Measurements from ENCODE around the gene AP1S1. TPM values are rescaled to one million over a fixed set of nuclear protein-coding genes. Genes with fewer than 3 reads are reported as not detected.
A peak's percentile ranks its signal among the peaks of the same experiment; 100 is the strongest.
"Not testable (repeated sequence)": the region's sequence is repeated elsewhere in the genome, so short reads cannot be mapped to it uniquely, and the experiment has no call there.

AP1S1 gene
- polyA plus RNA-seq, 12 donors, result 17.8 to 36.0 (median 20.6) TPM; not detected in 1

DNA sequence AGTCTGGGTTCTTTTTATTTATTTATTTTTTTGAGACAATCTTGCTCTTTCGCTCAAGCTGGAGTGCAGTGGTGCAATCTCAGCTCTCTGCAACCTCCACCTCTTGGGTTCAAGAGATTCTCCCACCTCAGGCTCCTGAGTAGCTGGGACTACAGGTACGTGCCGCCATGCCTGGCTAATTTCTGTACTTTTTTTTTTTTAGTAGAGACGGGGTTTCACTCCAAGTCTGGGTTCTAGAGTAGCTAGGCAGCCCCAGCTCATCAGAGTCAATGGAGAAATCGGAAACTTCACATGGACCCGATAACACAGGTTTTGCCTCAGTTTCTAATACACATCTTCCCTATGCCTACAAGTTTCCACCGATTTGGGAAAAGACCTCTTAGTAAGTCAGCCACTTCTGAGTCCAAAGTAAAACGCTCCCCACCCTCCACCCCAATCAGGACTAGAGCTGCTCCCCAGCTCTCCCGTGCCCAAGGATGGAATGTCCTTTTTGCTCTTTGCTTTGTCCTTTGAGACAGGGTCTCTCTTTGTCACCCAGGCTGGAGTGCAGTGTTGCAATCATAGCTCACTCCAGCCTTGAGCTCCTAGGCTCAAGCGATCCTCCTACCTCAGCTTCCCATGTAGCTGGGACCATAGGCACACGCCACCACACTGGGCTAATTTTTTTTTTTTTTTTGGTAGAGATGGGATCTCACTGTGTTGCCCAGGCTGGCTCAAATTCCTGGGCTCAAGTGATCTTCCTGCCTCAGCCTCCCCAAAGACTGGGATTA is 31.2 kb upstream of the AP1S1 start:
- DNase-seq, result no peak

DNA sequence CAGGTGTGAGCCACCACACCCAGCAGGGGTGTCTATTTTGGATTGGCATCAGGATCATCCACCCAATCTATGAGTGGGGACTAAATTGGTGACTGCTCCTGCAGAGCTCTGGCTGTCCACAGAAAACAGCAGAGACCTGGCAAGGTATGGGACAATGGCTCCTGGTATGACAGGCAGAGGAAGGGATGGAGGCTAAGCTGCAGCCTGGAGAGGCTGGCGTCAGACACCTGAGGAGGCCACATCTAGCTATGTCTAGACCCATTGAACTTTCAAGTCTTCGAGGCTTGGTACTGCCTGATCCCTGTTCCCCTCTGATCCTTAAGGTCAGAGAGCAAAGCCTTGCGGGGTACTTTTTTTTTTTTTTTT is 30.6 kb upstream of the AP1S1 start:
- DNase-seq, result no peak

DNA sequence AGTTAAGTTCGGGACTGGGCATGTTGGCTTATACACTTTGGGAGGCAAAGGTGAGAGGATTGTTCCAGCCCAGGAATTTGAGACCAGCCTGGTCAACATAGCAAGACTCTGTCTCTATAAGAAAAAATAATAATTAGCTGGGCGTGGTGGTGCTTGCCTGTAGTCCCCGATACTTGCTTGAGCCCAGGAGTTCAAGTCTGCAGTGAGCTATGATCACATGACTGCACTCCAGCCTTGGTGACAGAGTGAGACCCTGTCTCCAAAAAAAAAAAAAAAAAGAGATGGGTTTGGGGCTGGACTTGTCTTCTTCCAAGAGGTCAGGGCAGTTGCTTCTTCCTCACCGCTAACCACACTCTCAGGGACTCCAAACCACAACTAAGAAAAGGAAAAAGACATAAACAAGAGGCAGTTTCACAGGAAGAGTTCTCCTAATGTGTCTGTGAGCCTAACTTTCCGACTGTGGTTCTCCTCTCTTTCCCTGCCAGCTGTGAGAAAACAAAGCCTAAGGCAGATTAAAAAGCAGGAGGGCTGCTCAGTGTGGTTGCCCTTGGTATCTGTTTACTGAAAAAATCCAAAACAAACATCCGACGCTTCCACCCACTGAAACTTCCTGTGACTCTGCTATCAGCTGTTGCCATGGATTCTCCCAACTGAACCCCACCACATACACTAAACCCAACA is 29.8 kb upstream of the AP1S1 start:
- DNase-seq, result no peak

DNA sequence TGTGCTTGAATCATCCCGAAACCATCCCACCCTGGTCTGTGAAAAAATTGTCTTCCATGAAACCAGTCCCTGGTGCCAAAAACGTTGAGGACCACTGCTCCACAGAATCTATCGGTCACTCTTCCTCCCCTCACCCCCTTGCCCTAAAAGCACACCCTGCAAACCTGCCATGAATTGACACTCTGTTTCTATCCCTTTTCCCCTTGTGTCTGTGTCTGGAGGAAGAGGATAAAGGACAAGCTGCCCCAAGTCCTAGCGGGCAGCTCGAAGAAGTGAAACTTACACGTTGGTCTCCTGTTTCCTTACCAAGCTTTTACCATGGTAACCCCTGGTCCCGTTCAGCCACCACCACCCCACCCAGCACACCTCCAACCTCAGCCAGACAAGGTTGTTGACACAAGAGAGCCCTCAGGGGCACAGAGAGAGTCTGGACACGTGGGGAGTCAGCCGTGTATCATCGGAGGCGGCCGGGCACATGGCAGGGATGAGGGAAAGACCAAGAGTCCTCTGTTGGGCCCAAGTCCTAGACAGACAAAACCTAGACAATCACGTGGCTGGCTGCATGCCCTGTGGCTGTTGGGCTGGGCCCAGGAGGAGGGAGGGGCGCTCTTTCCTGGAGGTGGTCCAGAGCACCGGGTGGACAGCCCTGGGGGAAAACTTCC is 28.2 kb upstream of the AP1S1 start:
- no peak for DNase-seq

GRCh38 chr7:101126651-101127459 is 27.4 kb upstream of the AP1S1 start, which contains the start of gene SERPINE1:
SERPINE1 (plus strand) TSS chr7:101127104; CDS start chr7:101128394, 1,290 bp downstream.
- DNase-seq, result peak; percentile 91

DNA sequence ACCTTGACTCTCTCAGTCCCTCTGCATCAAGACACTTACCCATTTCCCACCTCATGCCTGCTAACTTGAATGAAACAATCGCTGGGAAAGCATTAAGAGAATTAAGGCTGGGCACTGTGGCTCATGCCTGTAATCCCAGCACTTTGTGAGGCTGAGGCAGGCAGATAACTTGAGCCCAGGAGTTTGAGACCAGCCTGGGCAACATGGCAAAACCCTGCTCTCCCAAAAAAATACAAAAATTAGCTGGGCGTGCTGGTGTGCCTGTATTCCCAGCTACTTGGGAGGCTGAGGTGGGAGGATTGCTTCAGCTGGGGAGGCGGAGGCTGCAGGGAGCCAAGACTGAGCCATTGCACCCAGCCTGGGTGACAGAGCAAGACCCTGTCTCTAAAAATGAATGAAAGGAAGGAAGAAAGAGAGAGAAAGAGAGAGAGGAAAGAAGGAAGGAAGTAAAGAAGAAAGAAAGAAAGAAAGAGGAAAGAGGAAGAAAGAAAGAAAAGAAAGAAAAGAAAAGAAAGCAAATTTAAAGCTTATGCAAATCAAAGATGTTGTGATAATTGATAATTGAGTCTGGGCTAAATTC is 26.7 kb upstream of the AP1S1 start:
- no peak for DNase-seq

DNA sequence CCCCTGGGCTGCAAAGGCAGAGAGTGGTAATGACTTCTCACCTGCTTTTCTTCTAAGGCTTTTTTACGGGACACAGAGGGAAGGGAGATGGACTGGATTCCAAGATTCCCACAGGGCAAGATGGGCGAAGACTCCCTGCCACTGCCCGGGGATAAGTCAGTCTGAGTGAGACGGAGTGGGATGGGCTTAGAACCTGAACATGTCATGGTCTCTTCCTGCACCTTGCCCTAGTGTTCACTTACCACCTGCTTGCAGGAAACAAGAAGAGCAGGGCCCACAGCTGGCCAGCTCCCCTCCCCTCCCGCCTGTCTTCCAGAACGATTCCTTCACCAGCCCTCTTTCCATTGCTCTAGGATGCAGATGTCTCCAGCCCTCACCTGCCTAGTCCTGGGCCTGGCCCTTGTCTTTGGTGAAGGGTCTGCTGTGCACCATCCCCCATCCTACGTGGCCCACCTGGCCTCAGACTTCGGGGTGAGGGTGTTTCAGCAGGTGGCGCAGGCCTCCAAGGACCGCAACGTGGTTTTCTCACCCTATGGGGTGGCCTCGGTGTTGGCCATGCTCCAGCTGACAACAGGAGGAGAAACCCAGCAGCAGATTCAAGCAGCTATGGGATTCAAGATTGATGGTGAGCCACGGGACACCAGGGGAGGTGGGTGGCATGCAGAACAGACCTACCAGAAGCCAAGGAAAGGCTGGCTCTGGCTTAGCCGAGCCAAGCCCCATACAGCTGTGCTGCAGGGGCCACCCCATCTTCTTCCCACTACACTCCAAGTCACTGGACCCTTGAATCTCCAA is 26.0 kb upstream of the AP1S1 start:
- no peak for DNase-seq

- no peak for DNase-seq
These were observed 24.6 kb upstream of the AP1S1 start for GRCh38 chr7:101129603-101130117.

- not testable (repeated sequence) for DNase-seq
These were observed 21.4 kb upstream of the AP1S1 start for GRCh38 chr7:101132626-101133600.

DNA sequence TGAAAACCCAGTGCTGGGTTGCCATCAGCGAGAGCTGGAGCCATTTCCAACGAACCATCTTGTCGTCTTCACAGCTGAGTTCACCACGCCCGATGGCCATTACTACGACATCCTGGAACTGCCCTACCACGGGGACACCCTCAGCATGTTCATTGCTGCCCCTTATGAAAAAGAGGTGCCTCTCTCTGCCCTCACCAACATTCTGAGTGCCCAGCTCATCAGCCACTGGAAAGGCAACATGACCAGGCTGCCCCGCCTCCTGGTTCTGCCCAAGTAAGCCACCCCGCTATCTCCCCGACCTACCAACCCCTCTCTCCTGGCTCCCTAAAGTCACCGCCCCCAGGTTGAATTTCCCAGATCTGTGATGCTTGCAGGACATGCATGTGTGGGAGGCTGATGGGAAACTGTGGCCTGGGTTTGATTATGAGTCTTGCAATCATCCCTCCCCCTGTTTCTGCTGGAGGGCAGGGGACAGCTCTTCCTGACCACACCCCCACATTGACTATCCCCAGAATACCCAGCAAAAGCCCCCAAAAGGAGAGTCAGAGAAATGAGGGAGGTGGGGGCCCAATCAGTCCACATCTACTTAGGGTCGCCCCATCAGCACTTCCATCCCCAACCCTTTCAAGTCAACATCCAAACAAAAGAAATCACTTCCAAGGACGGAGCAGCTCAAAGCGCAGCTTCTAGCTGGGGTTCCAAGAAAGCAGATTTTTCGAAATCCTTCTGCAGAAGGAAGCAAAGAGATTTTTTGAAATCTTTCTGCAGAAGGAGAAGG is 20.5 kb upstream of the AP1S1 start:
- DNase-seq, result no peak

DNA sequence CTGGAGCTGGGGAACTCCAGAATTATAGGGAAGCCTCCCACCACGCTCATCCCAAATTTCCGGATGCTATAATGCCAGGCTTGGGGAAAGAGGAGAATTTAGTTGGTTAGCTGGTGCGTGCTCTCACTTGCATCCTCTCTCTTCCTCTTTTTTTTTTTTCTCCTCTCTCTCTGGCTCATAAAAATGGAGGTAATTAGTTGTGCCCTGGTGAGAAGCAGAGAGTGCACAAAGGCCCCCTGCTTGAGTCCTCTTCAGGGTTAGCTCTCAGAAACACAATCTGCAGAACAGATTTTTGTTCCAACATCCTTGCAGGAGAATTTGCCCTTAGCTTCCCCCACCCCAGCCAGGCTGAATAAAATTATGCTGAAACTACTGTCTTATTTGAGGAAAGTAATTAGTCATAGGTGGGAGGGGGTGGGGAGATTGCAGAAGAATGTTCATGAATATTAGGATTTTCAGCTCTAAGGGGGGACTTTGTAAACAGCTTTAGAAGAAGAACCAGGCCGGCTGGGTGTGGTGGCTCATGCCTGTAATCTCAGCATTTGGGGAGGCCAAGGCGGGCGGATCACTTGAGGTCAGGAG is 19.8 kb upstream of the AP1S1 start:
- no peak for DNase-seq

- no peak for DNase-seq
These were observed 16.5 kb upstream of the AP1S1 start for GRCh38 chr7:101137651-101138212.

DNA sequence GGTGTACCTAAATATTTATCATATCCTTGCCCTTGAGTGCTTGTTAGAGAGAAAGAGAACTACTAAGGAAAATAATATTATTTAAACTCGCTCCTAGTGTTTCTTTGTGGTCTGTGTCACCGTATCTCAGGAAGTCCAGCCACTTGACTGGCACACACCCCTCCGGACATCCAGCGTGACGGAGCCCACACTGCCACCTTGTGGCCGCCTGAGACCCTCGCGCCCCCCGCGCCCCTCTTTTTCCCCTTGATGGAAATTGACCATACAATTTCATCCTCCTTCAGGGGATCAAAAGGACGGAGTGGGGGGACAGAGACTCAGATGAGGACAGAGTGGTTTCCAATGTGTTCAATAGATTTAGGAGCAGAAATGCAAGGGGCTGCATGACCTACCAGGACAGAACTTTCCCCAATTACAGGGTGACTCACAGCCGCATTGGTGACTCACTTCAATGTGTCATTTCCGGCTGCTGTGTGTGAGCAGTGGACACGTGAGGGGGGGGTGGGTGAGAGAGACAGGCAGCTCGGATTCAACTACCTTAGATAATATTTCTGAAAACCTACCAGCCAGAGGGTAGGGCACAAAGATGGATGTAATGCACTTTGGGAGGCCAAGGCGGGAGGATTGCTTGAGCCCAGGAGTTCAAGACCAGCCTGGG is 15.9 kb upstream of the AP1S1 start:
- DNase-seq, result no peak

DNA sequence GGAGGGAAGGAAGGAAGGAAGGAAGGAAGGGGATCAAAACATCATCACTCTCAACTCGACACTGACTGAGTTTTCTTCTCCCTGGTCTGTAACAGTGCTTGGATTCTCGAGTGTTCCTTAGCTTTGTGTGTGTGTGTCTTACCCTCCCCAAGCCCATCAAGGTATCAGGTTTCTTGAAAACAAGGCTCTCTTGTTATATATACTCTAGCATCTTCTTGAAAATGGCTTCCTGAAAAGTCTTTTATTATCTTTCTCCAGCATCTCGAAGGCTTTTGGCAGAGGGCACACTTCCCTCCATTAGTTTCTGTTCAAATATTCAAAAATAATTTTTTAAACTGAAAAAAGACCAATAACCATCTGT is 14.0 kb upstream of the AP1S1 start:
- DNase-seq, result no peak

DNA sequence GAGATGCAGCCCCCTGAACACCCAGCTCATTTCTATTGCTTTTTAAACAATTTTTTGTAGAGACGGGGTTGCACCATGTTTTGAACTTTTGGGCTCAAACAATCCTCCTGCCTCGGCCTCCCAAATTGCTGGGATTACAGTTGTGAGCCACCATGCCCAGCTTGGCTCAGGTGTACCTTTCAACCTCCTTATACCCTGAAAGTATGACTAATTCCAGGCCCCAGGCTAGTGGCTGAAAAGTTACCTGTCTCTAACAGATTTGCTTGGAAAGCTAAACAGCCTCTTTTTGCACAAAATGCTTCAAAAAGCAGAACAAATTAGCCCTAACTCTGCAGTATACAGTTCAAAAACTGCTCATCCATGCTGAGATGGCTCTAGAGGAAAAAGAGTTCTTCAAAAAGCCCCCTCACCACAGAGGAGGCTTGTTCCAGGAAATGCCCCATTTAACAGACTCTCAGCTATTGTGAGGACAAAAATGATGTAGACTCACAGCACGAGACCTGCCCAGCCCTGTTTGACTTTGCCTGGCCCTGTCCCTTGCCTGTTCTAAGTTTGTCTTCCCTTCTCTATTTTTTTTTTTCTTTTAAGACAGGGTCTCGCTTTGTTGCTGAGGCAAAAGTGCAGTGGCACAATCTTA is 13.4 kb upstream of the AP1S1 start:
- no peak for DNase-seq

GRCh38 chr7:101151908-101152651 is 2.2 kb upstream of the AP1S1 start:
- no peak for DNase-seq
